Tibial artery (tissue), 4 donors: ENCODE measurements around the gene RBM4.
A peak's percentile ranks its signal among the peaks of the same experiment; 100 is the strongest.

Experiments
- DNase-seq, 2 donors: peaks; one replicate each; pipeline ENCODE4 v3.0.0-alpha.2; 2019
- H3K27ac ChIP-seq, 2 donors: fragments of 200-600 bp; sonication (generic) in 1 of 2; 1 replicate in 1 of 2; 2 replicates in 1 of 2; pipeline ENCODE4 v1.5.1; 2018 to 2019; ENCODE audit warnings: mild to moderate bottlenecking in 1 of 2
- H3K27me3 ChIP-seq, 2 donors: fragments of 200-600 bp; sonication (generic) in 1 of 2; one replicate each; pipeline versions ENCODE4 v1.5.1 to v1.6.0; 2016 to 2019
- H3K36me3 ChIP-seq, 3 donors: fragments of 200-600 bp; sonication (generic) in 2 of 3; one replicate each; pipeline ENCODE4 v1.5.1; 2016 to 2019; ENCODE audit warnings: mild to moderate bottlenecking in 2 of 3
- H3K4me1 ChIP-seq, 4 donors: fragments of 200-600 bp; sonication (generic) in 2 of 4; 1 replicate in 3 of 4; 2 replicates in 1 of 4; pipeline ENCODE4 v1.5.1; 2016 to 2019
- H3K4me3 ChIP-seq, 2 donors: fragments of 200-600 bp; sonication (generic) in 1 of 2; 1 replicate in 1 of 2; 2 replicates in 1 of 2; pipeline ENCODE4 v1.5.1; 2018 to 2019; ENCODE audit warnings: mild to moderate bottlenecking in 2 of 2
- H3K9me3 ChIP-seq, 3 donors: fragments of 200-600 bp; sonication (generic) in 1 of 3; one replicate each; pipeline ENCODE4 v1.5.1; 2016 to 2019
- CTCF ChIP-seq, 2 experiments: fragments of 200-600 bp in 1 of 2; fragments of 450-650 bp in 1 of 2; IDR thresholded peaks; one replicate each; pipeline ENCODE4 v1.5.1; 2017 to 2019; ENCODE audit warnings: antibody characterized with exemption in 2 of 2, mild to moderate bottlenecking in 1 of 2, moderate library complexity in 1 of 2
- intact Hi-C: fragments of 100-400 bp; cut with DNase I; formaldehyde crosslinking; loops from one replicate; pipeline ENCODE4 v1.15.0; 2023; ENCODE audit warnings: low total_unique reads

The RBM4 gene

GRCh38 chr11:66663741-66664296, 25.3 kb downstream of the RBM4 start:
- no peak for TF ChIP-seq CTCF (IDR thresholded peaks at IDR 0.05)
- DNase-seq = no peak
- peaks cover 22 to 92% (median 52%) of the 10 kb centered on the region in 3 donors for H3K36me3 ChIP-seq
- no peaks in the 10 kb centered on the region for H3K27me3 ChIP-seq
- no peak overlapping the region for H3K4me3 ChIP-seq
- H3K4me1 ChIP-seq = no peaks in the 10 kb centered on the region
- intact Hi-C loops = no loop called here
- H3K9me3 ChIP-seq = no peaks in the 10 kb centered on the region
- no peak overlapping the region for H3K27ac ChIP-seq

GRCh38 chr11:66665369-66665768, 26.9 kb downstream of the RBM4 start:
- Histone ChIP-seq H3K4me3 (no peak overlapping the region), H3K27me3 (no peaks in the 10 kb centered on the region), H3K27ac (no peak overlapping the region), H3K9me3 (no peaks in the 10 kb centered on the region), H3K4me1 (peaks cover 0 to 9% (median 2%) of the 10 kb centered on the region in 4 donors), H3K36me3 (peaks cover 15 to 85% (median 55%) of the 10 kb centered on the region in 3 donors)
- no peak for DNase-seq
- intact Hi-C loops = no loop called here
- TF ChIP-seq CTCF (IDR thresholded peaks at IDR 0.05) = no peak

GRCh38 chr11:66670816-66671215, 32.3 kb downstream of the RBM4 start:
- Histone ChIP-seq H3K4me3 (no peak overlapping the region), H3K27me3 (no peaks in the 10 kb centered on the region), H3K4me1 (peaks cover 0 to 40% (median 13%) of the 10 kb centered on the region in 4 donors), H3K9me3 (no peaks in the 10 kb centered on the region), H3K27ac (no peak overlapping the region), H3K36me3 (peaks cover 6 to 33% (median 31%) of the 10 kb centered on the region in 3 donors)
- intact Hi-C loops = loop anchor here (10.0 kb wide), 1 partner anchor 246 kb away; the partner anchor contains the start of gene NPAS4
- DNase-seq = no peak
- TF ChIP-seq CTCF (IDR thresholded peaks at IDR 0.05) = no peak

- no peak for TF ChIP-seq CTCF (IDR thresholded peaks at IDR 0.05)
- intact Hi-C loops = loop anchor here (10.0 kb wide), 1 partner anchor 250 kb away; the partner anchor contains the start of gene NPAS4
- H3K36me3 ChIP-seq = no peaks in the 10 kb centered on the region
- H3K4me3 ChIP-seq = no peak overlapping the region
- no peak for DNase-seq
- no peak overlapping the region for H3K27ac ChIP-seq
- peaks cover 0 to 48% (median 24%) of the 10 kb centered on the region in 4 donors for H3K4me1 ChIP-seq
- H3K9me3 ChIP-seq = no peaks in the 10 kb centered on the region
- no peaks in the 10 kb centered on the region for H3K27me3 ChIP-seq
These were observed 36.6 kb downstream of the RBM4 start for GRCh38 chr11:66674964-66675602.

GRCh38 chr11:66676282-66676919, 37.9 kb downstream of the RBM4 start:
- H3K27ac ChIP-seq = peak overlapping the region in 1 of 2 donors; percentile 97
- intact Hi-C loops = loop anchor here (10.0 kb wide), 1 partner anchor 252 kb away; the partner anchor contains the start of gene NPAS4
- H3K4me1 ChIP-seq = peaks cover 0 to 38% (median 20%) of the 10 kb centered on the region in 4 donors

More at GRCh38 chr11:66676282-66676919, 37.9 kb downstream of the RBM4 start:
- TF ChIP-seq CTCF (IDR thresholded peaks at IDR 0.05) = no peak
- Histone ChIP-seq H3K36me3 (no peaks in the 10 kb centered on the region), H3K27me3 (no peaks in the 10 kb centered on the region), H3K9me3 (no peaks in the 10 kb centered on the region), H3K4me3 (peak overlapping the region; percentile 63 to 84)
- peak in 1 of 2 donors; percentile 35 for DNase-seq
